K562 (cell line): ENCODE data around the gene PPP1R36. TPM values are rescaled to one million over a fixed set of nuclear protein-coding genes. Genes with fewer than 3 reads are reported as not detected.

ENCODE experiments used
- ATAC-seq: fragments of 200-7000 bp; cut with Tn5 transposase; 3 replicates; pipeline ENCODE4 v1.9.1; 2020; ENCODE audit warnings: moderate library complexity
- BruUV-seq: library from RNA; stranded (reverse); fragments of 400-500 nt; replicated peaks from 2 replicates; lab custom pipeline; 2021; lab: Mats Ljungman, UMichigan
- CTCF ChIA-PET: fragments of 300-600 bp; formaldehyde crosslinking; extraction: SDS; loops from one replicate; lab custom pipeline; 2021; ENCODE audit warnings: low intra/inter-chr PET ratio; lab: Yijun Ruan, JAX
- POLR2A ChIA-PET: fragments of 300-600, 350-650 bp; sonication (Branson Sonifier 250); formaldehyde crosslinking; extraction: SDS; loops from one replicate; lab custom pipeline; 2021; ENCODE audit warnings: antibody characterized with exemption, inconsistent platforms; lab: Yijun Ruan, JAX
- DNase-seq, 4 experiments: peaks; one replicate each; pipeline versions ENCODE4 v3.0.0 to v3.0.0-alpha.2; 2011 to 2018; ENCODE audit warnings: low spot score in 3 of 4, mixed read lengths in 3 of 4; ENCODE audit errors: extremely low read depth in 1 of 4
- FAIRE-seq: peaks from 2 replicates; lab custom pipeline; 2011; peaks lifted over from hg19 to GRCh38; lab: Jason Lieb, UNC
- H2AFZ ChIP-seq: 2 replicates; pipeline ENCODE4 v1.6.0; 2011; ENCODE audit warnings: low read depth, low read length, control low read depth, inconsistent platforms
- H3K27ac ChIP-seq: fragments of 200-600 bp; 3 replicates; pipeline ENCODE4 v1.8.0; 2011; ENCODE audit warnings: low read depth, mild to moderate bottlenecking, control low read depth, inconsistent platforms, low read length, moderate library complexity, mixed read lengths; ENCODE audit errors: extremely low read depth
- H3K27me3 ChIP-seq, 2 experiments: fragments of 300-600 bp in 1 of 2; 2 replicates in 1 of 2; 3 replicates in 1 of 2; pipeline versions ENCODE4 v1.6.0 to v1.8.0; 2011; ENCODE audit warnings: inconsistent platforms in 2 of 2, low read length in 2 of 2, mild to moderate bottlenecking in 1 of 2, mixed read lengths in 1 of 2, moderate library complexity in 1 of 2; ENCODE audit not compliant: control insufficient read depth in 2 of 2, insufficient read depth in 2 of 2
- H3K36me3 ChIP-seq: fragments of 300-600 bp; 3 replicates; pipeline ENCODE4 v1.8.0; 2011; ENCODE audit warnings: mild to moderate bottlenecking, low read length, inconsistent platforms; ENCODE audit not compliant: control insufficient read depth, insufficient read depth
- H3K4me1 ChIP-seq, 2 experiments: fragments of 200-600 bp in 1 of 2; replicated peaks in 1 of 2; 2 replicates in 1 of 2; 3 replicates in 1 of 2; pipeline versions ENCODE4 v1.5.1 to v1.8.0; 2011; ENCODE audit warnings: inconsistent platforms in 2 of 2, low read length in 2 of 2, mild to moderate bottlenecking in 1 of 2, mixed read lengths in 1 of 2, moderate library complexity in 1 of 2; ENCODE audit not compliant: control insufficient read depth in 2 of 2, insufficient read depth in 2 of 2
- H3K4me2 ChIP-seq: 2 replicates; pipeline ENCODE4 v1.6.1; 2011; ENCODE audit warnings: low read length, control low read depth, inconsistent platforms, mixed read lengths; ENCODE audit not compliant: insufficient read depth
- H3K4me3 ChIP-seq: fragments of 200-600 bp; sonication (generic), shearing (Covaris generic); 2 replicates; pipeline ENCODE4 v1.5.1; 2016; ENCODE audit warnings: control low read depth, inconsistent platforms
- H3K79me2 ChIP-seq: fragments of 200-600 bp; 3 replicates; pipeline ENCODE4 v1.8.0; 2011; ENCODE audit warnings: low read length, inconsistent platforms; ENCODE audit not compliant: control insufficient read depth, insufficient read depth
- H3K9ac ChIP-seq, 2 experiments: 2 replicates each; pipeline versions ENCODE4 v1.6.0 to v1.6.1; 2011; ENCODE audit warnings: low read depth in 2 of 2, low read length in 2 of 2, control low read depth in 1 of 2, inconsistent platforms in 1 of 2, mild to moderate bottlenecking in 1 of 2, mixed read lengths in 1 of 2; ENCODE audit not compliant: insufficient read depth in 1 of 2
- H3K9me1 ChIP-seq: one replicate; pipeline ENCODE4 v1.6.0; 2011; ENCODE audit warnings: inconsistent platforms, mild to moderate bottlenecking, low read length, moderate library complexity; ENCODE audit not compliant: control insufficient read depth, insufficient read depth
- H3K9me3 ChIP-seq: replicated peaks from 2 replicates; pipeline ENCODE4 v1.5.1; 2011; ENCODE audit warnings: low read depth, low read length, inconsistent platforms; ENCODE audit not compliant: control insufficient read depth, insufficient read depth
- H4K20me1 ChIP-seq: replicated peaks from 2 replicates; pipeline ENCODE4 v1.6.1; 2011; ENCODE audit warnings: low read length, inconsistent platforms, mixed read lengths; ENCODE audit not compliant: control insufficient read depth, insufficient read depth
- ADNP ChIP-seq: fragments of 200-800 bp; sonication (Bioruptor generic); IDR thresholded peaks from 2 replicates; pipeline ENCODE4 v1.6.1; 2016; ENCODE audit warnings: missing genetic modification characterization, missing compliant biosample characterization
- C11orf30 ChIP-seq: fragments of 450-650 bp; IDR thresholded peaks from 2 replicates; pipeline ENCODE4 v1.6.1; 2016; ENCODE audit warnings: low read depth, mild to moderate bottlenecking
- DACH1 ChIP-seq: fragments of 450-650 bp; IDR thresholded peaks from 2 replicates; pipeline ENCODE4 v1.6.1; 2018; ENCODE audit not compliant: partially characterized antibody
- ESRRB ChIP-seq: fragments of 250-450 bp; sonication (Bioruptor Pico); IDR thresholded peaks from 2 replicates; pipeline ENCODE4 v1.5.0; 2020; ENCODE audit warnings: mild to moderate bottlenecking, moderate library complexity, borderline replicate concordance
- FOXA1 ChIP-seq: fragments of 450-650 bp; IDR thresholded peaks from 2 replicates; pipeline ENCODE4 v1.6.1; 2016; ENCODE audit warnings: mild to moderate bottlenecking, borderline replicate concordance
- KAT2B ChIP-seq: IDR thresholded peaks from one replicate; pipeline ENCODE4 v1.6.1; 2012; ENCODE audit warnings: low read depth, mild to moderate bottlenecking, control low read depth, inconsistent platforms, low read length, moderate library complexity
- MTA3 ChIP-seq: fragments of 450-650 bp; formaldehyde crosslinking; IDR thresholded peaks from 2 replicates; pipeline ENCODE4 v1.6.1; 2017; ENCODE audit warnings: mild to moderate bottlenecking, borderline replicate concordance
- PHB2 ChIP-seq: fragments of 450-650 bp; IDR thresholded peaks from 2 replicates; pipeline ENCODE4 v1.6.1; 2017; ENCODE audit warnings: low read depth
- SMARCA5 ChIP-seq: fragments of 450-650 bp; IDR thresholded peaks from 2 replicates; pipeline ENCODE4 v1.6.1; 2016
- ZKSCAN3 ChIP-seq: fragments of 250-450 bp; sonication (Bioruptor Pico); IDR thresholded peaks from 2 replicates; pipeline ENCODE4 v1.4.0; 2020
- ZNF395 ChIP-seq: fragments of 200-800 bp; sonication (Bioruptor generic); IDR thresholded peaks from 2 replicates; pipeline ENCODE4 v1.6.1; 2017; ENCODE audit warnings: missing genetic modification characterization, missing compliant biosample characterization
- ZSCAN32 ChIP-seq: fragments of 450-650 bp; formaldehyde crosslinking; IDR thresholded peaks from 2 replicates; pipeline ENCODE4 v1.4.0; 2020; ENCODE audit warnings: mild to moderate bottlenecking, moderate library complexity
- WGBS: fragments of 100-300 bp; shearing (Covaris generic); methylation state at CpG from one replicate; pipeline ENCODE4 v1.1.6; 2016; ENCODE audit warnings: low coverage, mixed read lengths; ENCODE audit not compliant: insufficient coverage; ENCODE audit errors: missing lambda C conversion rate; 5-methylcytosine and 5-hydroxymethylcytosine counted together
- in situ Hi-C: fragments of 300-500 bp; cut with MboI; formaldehyde crosslinking; loops from 4 replicates; pipeline ENCODE4 v1.15.0; 2018; ENCODE audit warnings: inconsistent platforms, mixed read lengths
- intact Hi-C: fragments of 100-400 bp; cut with micrococcal nuclease; formaldehyde crosslinking; loops from 2 replicates; pipeline ENCODE4 v1.14.2; 2022
- polyA plus RNA-seq, 8 experiments: library from polyadenylated mRNA; depleted of rRNA in 4 of 8; stranded (reverse) in 5 of 8; unstranded in 3 of 8; fragments of >200 nt; fragmentation: Nextera tagmentation in 2 of 8; fragmentation: Illumina TruSeq in 1 of 8; extraction: Ambion mirVana in 2 of 8; extraction: Trizol in 1 of 8; gene quantifications; 2 replicates each; pipeline versions ENCODE4 v1.2.1 to v1.2.3, GENCODE V29; 2011 to 2014; ENCODE audit warnings: inconsistent platforms in 1 of 8, missing spikeins in 1 of 8
- total RNA-seq, 7 experiments: library from RNA; depleted of rRNA in 6 of 7; stranded (reverse); fragments of >200 nt in 6 of 7; fragmentation: Illumina TruSeq in 2 of 7; extraction: Trizol in 2 of 7; gene quantifications; 2 replicates each; pipeline versions ENCODE4 v1.2.1 to v1.2.3, GENCODE V29; 2011 to 2021; ENCODE audit warnings: low replicate concordance in 1 of 7
- TF ChIP-seq, protein P1 (sequence below): fragments of 250-450 bp; sonication (Bioruptor Pico); IDR thresholded peaks from 2 replicates; pipeline ENCODE4 v1.8.0; 2021; ENCODE audit warnings: moderate library complexity, mild to moderate bottlenecking, inconsistent platforms

PPP1R36 gene
- total and polyA plus RNA-seq, 9 of the 15 experiments (the other 6 are each of a cell fraction or from before 2014, with no cell fraction given): 0.29 TPM; not detected in 8

DNA sequence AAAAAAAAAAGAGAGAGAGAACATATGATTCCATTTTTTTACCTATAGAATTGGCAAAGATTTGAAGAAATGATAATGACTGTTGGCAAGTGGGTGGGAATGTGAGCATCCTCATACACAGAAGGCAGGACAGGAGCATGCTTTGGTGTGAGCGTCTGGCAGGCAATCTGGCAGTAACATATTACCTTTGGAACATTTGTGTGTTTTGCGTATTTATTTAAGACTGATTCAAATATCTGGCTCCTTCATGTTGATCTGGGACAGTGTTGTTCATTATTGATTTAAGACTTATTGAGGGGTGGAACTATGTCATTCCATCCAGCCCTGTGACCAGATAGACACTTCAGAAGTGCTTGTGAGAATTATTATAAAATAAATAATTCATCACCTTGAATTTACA lies 53.1 kb downstream of the PPP1R36 start (continued):
- TF ChIP-seq PHB2: no peak
- TF ChIP-seq, all 486 proteins: peak for 0

- H3K4me1 ChIP-seq: no peaks in the 10 kb centered on the region
- no peak for TF ChIP-seq ZKSCAN3
- no peak for TF ChIP-seq ESRRB (CRISPR knock-in tag)
- no peak for TF ChIP-seq ADNP (tag)
- TF ChIP-seq SMARCA5: no peak
- no peak for TF ChIP-seq ZSCAN32
- TF ChIP-seq KAT2B: no peak
- TF ChIP-seq MTA3: no peak
- TF ChIP-seq C11orf30: no peak
- TF ChIP-seq, protein P1, sequence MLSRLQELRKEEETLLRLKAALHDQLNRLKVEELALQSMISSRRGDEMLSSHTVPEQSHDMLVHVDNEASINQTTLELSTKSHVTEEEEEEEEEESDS (CRISPR knock-in tag): no peak
- TF ChIP-seq DACH1: no peak
- TF ChIP-seq FOXA1: no peak
- TF ChIP-seq ZNF395 (CRISPR knock-in tag): no peak
- H3K4me3 ChIP-seq: no peak overlapping the region
- DNase-seq: no peak
- H4K20me1 ChIP-seq: no peaks in the 10 kb centered on the region
- in situ Hi-C loops (no loop called here), intact Hi-C loops (no loop called here)
- H2AFZ ChIP-seq: no peak overlapping the region
- no peaks in the 10 kb centered on the region for H3K9me1 ChIP-seq
- 0% methylated on average over 1 of the region's 1 CpG for WGBS
- ChIA-PET CTCF (no interaction called here), POLR2A (interaction anchor here (1.6 kb wide), 1 partner anchor 8 kb away, joined by 4 read pairs; no protein-coding TSS in a partner anchor)
- no peaks in the 10 kb centered on the region for H3K36me3 ChIP-seq
- no peaks in the 10 kb centered on the region for H3K9me3 ChIP-seq
- H3K79me2 ChIP-seq: no peaks in the 10 kb centered on the region
- no peak overlapping the region for H3K27ac ChIP-seq
- no TSS peak for BruUV-seq
- peaks cover 5 to 8% of the 10 kb centered on the region in 2 experiments; a peak in 4 of 5 replicates for H3K27me3 ChIP-seq
- H3K4me2 ChIP-seq: no peak overlapping the region
- H3K9ac ChIP-seq: no peak overlapping the region
- no peak for FAIRE-seq
- no peak for ATAC-seq
Measured at GRCh38 chr14:64604001-64604400, 54.2 kb downstream of the PPP1R36 start.
